ENCODE data around the gene DBF4B. TPM values are rescaled to one million over a fixed set of nuclear protein-coding genes. Genes with fewer than 3 reads are reported as not detected.

The DBF4B gene
- total RNA-seq, 1 donor from 2014 or later = 3.8 TPM

DNA sequence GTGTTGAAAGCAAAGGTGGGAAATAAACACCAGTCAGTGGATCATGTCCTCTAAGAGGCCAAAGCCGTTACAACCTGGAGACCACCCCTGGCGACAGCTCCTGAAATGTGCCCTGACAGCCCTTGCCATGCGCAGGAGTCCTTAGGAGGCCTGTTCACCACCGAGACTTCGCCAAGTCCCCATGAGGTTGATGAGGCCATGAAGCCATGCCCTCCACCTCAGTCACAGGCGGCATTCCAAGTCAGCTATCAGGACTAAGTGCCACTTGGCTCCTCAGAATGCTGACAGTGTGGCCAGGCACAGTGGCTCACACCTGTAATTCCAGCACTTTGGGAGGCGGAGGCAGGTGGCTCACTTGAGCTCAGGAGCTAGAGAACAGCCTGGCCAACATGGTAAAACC lies 77.5 kb downstream of the DBF4B start:
- ATAC-seq (peak; percentile 20), DNase-seq (ENCODE audit: missing footprints) (no peak)
- intact Hi-C loops (cut with DNase I) = no loop called here

DNA sequence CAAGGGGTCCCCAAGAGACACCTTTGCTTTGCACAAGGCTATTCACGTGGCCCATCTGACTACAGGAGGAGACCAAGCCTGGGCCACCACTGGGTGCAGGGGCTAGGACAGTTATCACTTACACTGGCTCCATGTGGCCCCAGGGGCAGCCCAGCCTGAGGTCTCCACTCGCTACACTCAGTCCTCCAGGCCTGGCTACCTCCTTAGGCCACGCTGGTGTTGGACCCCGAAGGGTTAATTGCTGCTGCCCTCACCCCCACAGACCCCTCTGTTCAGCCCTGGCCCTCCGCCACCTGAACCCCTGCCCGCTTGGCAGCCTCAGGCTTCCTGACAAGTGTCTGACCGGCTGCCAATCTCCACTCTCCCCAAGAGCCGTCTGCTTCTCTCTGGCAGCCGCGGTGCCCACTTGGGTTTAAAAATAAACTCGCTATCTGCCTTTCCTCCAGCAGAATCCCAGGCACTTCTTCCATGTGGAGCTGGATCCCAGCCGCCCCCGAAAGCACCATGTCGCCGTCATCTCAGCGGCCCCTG lies 78.2 kb downstream of the DBF4B start:
- intact Hi-C loops (cut with DNase I) = no loop called here

DNA sequence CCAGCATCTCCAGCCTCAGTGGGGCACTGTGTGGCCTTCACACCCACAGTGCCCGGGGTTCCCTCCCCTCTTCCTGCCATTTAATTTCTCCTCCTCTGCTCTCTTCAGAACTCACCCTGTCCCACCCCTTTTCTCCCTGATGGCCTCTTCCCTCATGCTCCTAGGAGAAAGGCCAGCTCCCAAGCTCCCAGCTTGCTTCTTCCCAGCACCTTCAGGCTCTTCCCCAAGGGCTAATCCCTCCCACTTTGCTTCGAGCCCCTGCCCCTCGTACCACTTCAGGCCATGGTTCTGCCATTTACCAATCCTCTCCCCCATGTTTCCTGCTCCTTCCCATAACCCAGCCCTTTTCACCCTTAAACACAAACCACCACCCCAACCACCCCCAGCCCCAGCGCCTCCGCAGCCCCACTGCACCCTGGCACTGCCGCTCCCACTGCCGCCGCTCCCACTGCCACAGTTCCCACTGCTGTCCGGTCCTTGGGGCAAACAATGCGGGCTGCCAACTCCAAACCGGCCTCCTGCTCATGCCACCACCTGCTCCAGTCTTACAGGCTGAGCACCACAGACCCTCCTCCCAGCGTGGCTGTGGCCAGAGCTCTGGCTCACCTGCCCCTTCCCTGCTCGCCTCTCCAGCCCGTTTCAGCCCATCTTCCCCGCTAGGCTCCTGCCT lies 78.9 kb downstream of the DBF4B start:
- ATAC-seq (no peak), DNase-seq (ENCODE audit: missing footprints) (no peak)
- intact Hi-C loops (cut with DNase I) = no loop called here

More for the DNA sequence above, 78.2 kb downstream of the DBF4B start:
- ATAC-seq (peak; percentile 76), DNase-seq (ENCODE audit: missing footprints) (no peak)

DNA sequence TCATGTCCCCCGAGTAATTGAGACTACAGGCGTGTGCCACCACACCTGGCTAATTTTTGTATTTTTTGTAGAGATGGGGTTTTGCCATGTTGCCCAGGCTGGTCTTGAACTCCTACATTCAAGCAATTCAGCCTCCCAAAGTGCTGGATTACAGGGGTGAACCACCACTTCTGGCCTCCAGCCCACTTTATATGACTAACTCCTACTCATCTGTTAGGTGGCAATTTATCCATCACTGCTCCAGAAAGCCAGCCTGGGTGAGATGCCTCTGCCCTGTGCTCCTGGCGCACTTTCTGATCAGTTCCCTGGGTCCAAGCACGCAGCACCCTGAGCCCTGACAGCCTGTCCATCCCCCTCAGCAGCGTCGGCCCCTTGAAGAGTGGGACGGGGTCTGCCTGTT lies 79.7 kb downstream of the DBF4B start:
- ATAC-seq = no peak
- intact Hi-C loops (cut with DNase I) = no loop called here
- DNase-seq (ENCODE audit: missing footprints) = no peak

DNA sequence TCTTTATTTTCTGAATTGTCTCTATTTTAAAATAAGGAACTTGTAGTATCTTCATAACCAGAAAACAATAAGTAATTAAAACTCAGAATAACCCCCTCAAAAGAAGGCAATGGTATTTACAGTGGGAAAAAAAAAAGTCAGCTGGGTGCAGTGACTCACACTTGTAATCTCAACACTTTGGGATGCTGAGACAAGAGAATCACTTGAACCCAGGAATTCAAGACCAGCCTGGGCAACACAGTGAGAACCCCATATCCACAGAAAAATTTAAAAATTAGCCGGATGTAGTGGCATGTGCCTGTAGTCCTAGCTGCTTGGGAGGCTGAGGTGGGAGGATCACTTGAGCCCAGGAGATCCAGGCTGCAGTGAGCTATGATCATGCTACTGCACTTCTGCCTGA lies 83.8 kb downstream of the DBF4B start:
- ATAC-seq (no peak), DNase-seq (ENCODE audit: missing footprints) (no peak)
- intact Hi-C loops (cut with DNase I) = no loop called here

DNA sequence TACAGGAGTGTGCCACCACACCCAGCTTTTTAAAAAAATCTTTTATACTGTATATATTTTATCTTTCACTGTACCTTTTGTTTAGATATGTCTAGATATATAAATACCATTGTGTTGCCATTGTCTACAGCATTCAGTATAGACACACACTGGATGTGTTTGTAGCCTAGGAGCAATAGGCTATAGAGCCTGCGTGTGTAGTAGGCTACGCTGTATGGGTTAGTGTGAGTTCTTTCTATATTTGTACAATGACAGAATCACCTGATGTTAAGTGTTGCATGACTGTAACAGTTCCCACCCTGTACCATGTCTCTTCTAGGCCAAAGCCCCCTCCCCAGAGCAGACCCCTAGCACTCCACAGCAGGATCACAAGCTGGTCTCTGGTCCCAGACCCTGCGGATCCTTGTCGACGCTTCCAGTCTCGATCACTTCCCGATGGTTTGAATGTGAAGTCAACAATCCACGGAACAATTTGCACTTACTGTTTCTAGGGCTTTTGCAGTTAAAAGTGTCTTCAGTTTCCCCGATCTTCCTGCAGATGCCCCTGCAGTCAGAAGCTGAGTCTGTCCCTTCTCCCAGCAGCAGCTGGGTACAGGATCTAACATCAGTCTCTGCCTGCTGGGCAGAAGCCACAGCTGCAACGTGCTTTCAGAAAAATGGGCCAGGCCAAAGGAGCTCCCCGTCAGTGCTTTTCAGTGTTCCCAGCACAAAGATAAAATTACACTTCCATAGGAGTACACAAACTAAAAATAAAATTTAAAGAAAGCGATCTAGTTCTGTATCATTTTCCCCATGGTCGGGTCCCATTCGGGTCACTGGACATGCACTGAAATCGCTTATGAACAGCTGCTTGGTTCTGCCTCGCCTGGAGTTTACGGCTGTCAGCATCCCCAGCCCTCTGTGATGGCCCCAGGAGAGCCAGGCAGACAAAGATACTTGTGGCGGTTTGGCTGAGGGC lies 85.7 kb downstream of the DBF4B start:
- intact Hi-C loops (cut with DNase I) = no loop called here
- DNase-seq (ENCODE audit: missing footprints) (no peak), ATAC-seq (peak; percentile 61)

DNA sequence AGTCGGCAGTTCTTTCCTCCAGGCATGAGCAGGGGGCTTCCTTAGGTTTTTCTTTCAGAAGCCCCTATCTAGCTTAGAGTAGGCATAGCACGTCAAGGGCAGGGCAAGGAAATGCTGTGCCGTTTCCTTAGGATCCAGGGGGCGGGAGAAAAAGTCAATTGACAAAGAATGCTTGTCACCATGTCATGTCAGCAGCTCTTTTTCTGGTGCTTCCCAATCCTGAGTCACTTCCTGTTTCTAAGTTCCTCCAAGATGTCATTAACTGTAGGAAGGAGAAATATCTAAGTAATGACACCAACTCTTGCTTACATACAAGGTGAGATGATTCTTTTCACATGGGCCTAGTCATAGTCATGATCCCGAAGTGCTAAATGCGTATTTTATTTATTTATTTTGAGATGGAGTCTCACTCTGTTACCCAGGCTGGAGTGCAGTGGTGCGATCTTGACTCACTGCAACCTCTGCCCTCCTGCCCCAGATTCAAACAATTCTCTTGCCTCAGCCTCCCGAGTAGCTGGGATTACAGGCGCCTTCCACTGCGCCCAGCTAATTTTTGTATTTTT lies 86.5 kb downstream of the DBF4B start:
- intact Hi-C loops (cut with DNase I) = no loop called here
- peak; percentile 45 for ATAC-seq
- no peak for DNase-seq (ENCODE audit: missing footprints)

DNA sequence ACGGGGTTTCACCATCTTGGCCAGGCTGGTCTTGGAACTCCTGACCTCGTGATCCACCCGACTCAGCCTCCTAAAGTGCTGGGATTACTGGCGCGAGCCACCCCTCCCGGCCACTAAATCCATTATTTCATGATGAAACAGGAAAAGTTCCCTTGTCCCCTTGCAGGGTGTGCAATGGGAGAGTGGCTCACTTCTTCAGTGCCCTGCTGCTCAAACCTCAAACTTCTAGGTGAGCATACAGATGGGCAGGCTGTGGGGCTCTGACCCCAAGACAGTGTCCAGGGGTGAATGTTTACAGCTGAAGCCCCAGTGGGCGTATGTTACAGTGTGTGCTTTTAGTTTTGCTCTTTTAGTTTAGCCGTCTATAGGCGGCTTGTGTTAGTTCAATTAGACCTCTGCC lies 87.0 kb downstream of the DBF4B start:
- DNase-seq (ENCODE audit: missing footprints) (no peak), ATAC-seq (no peak)
- intact Hi-C loops (cut with DNase I) = no loop called here

DNA sequence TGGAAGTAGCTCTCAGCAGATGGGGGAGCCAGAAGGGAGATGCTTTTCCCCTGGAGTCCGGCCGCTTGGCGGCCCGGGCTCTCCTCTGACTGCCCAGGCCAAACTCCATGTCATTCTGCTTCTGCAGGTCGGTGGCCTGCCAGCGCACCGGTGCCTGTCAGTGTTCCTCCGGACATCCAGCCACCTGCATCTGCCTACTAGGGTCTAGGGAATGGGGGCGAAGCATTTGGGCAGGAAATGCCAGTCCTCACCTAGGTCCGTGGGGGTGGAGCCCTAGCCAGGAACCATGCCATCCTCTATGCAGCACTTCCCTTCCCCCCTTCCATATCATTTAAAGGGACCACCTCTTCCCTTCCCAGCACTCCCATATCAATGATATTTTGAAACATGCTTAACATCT lies 87.5 kb downstream of the DBF4B start:
- DNase-seq (ENCODE audit: missing footprints) (no peak), ATAC-seq (no peak)
- intact Hi-C loops (cut with DNase I) = no loop called here

DNA sequence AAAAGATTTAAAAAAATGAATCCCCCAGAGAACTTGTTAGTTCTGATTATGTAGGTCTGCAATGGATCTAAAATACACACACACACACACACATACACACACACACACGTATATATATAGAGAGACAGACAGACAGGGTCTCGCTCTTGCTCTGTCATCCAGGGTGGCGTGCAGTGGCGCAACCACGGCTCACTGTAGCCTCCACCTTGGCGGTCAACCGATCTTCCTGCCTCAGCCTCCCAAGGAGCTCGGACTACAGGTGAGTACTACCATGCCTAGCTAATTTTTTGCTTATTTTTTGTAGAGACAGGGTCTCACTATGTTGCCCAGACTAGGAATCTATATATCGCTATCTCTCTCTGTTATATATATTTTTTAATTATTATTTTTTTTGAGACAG lies 88.3 kb downstream of the DBF4B start:
- ATAC-seq (no peak), DNase-seq (ENCODE audit: missing footprints) (no peak)
- intact Hi-C loops (cut with DNase I) = no loop called here

DNA sequence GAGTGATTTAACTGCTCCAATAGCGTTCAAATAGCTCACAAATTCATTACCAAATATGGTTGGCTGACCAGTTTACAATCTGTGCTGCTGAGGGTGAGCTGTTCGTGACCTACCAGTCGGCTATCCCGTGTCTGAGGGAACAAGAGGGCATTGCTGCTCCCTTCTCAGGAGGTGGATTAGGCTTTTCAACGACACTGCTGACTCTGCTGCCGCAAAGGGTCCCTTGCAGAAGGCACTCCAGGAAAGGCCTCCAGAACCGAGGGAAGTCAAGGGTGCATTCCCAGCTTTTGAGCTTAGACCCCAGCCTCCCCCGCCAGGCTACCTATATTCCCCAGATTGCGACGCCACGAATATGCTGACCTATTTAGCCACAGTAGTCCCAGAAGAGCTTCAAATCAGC lies 89.3 kb downstream of the DBF4B start:
- peak; percentile 41 for ATAC-seq
- intact Hi-C loops (cut with DNase I) = no loop called here
- no peak for DNase-seq (ENCODE audit: missing footprints)

DNA sequence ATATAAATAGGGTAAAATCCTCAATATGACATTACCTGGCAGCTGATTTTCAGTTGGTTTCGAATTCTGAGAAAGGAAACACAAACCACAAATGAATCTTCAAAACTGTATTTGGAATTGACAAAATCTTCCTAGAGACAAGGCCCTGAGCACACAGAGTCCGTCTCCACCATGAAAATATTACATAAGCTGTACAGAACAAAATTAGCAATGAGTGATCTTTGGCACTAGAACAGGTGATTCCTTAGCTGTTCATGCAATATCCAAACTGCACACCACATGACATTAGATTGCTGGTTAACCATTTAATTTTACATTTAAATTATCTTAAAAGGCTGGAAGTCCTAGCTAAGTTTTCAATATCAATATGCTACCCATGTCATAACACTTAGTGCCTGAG lies 89.9 kb downstream of the DBF4B start:
- no peak for DNase-seq (ENCODE audit: missing footprints)
- intact Hi-C loops (cut with DNase I) = no loop called here
- peak; percentile 54 for ATAC-seq

Other genes starting within 250 kb of the DBF4B start
- 15.3 TPM for gene GPATCH8, start 205.3 kb upstream of the DBF4B start, total RNA-seq
- gene FZD2, start 151.2 kb upstream of the DBF4B start, total RNA-seq = 3.4 TPM
- gene MEIOC, start 52.2 kb upstream of the DBF4B start, total RNA-seq = 0.11 TPM
- gene CCDC43, start 18.9 kb upstream of the DBF4B start, total RNA-seq = 25.6 TPM
- 20.0 TPM for gene ADAM11, start 50.3 kb downstream of the DBF4B start, total RNA-seq
- gene GJC1, start 121.6 kb downstream of the DBF4B start, total RNA-seq = 21.9 TPM
- gene HIGD1B, start 139.2 kb downstream of the DBF4B start, total RNA-seq = 20.4 TPM
- 68.1 TPM for gene EFTUD2, start 190.8 kb downstream of the DBF4B start, total RNA-seq
- gene GFAP, start 206.8 kb downstream of the DBF4B start, total RNA-seq = 3.7 TPM
- gene KIF18B, start 239.1 kb downstream of the DBF4B start, total RNA-seq = 2.5 TPM

Measured in Right ventricle myocardium inferior (tissue), 1 donor.